ENCODE data around the gene ZYG11A. TPM values are rescaled to one million over a fixed set of nuclear protein-coding genes. Genes with fewer than 3 reads are reported as not detected.
"Not testable (repeated sequence)": the region's sequence is repeated elsewhere in the genome, so short reads cannot be mapped to it uniquely, and the experiment has no call there.

The ZYG11A gene
- total RNA-seq, 2 experiments from 2014 or later, result 0.13 to 0.16 TPM

GRCh38 chr1:52845119-52845518, 2.6 kb downstream of the ZYG11A start:
- ATAC-seq; H3K4me1 Mint-ChIP-seq (ENCODE audit: low read depth); H3K9me3 Mint-ChIP-seq (ENCODE audit: insufficient read depth); POLR2A ChIA-PET; CTCF ChIA-PET; H3K4me3 Mint-ChIP-seq; H3K27ac Mint-ChIP-seq; H3K36me3 Mint-ChIP-seq (ENCODE audit: low read depth); DNase-seq: not testable (repeated sequence)
- peaks cover 21% of the 10 kb centered on the region for H3K27me3 Mint-ChIP-seq (ENCODE audit: low read depth)

- peaks cover 15% of the 10 kb centered on the region for H3K27me3 Mint-ChIP-seq (ENCODE audit: low read depth)
Observed at GRCh38 chr1:52848423-52848822, 5.9 kb downstream of the ZYG11A start.

GRCh38 chr1:52850951-52851350, 8.4 kb downstream of the ZYG11A start:
- DNase-seq (no peak), ATAC-seq (no peak)
- no peak overlapping the region for H3K4me3 Mint-ChIP-seq
- CTCF ChIA-PET, result interaction anchor here (0.6 kb wide), 1 partner anchor 87 kb away, joined by 4 read pairs; no protein-coding TSS in a partner anchor
- no peaks in the 10 kb centered on the region for H3K36me3 Mint-ChIP-seq (ENCODE audit: low read depth)
- H3K27ac Mint-ChIP-seq, result no peak overlapping the region
- H3K9me3 Mint-ChIP-seq (ENCODE audit: insufficient read depth), result no peaks in the 10 kb centered on the region
- no peaks in the 10 kb centered on the region for H3K4me1 Mint-ChIP-seq (ENCODE audit: low read depth)
- H3K27me3 Mint-ChIP-seq (ENCODE audit: low read depth), result peaks cover 5% of the 10 kb centered on the region
- POLR2A ChIA-PET, result no interaction called here

More at GRCh38 chr1:52848423-52848822, 5.9 kb downstream of the ZYG11A start:
- no peaks in the 10 kb centered on the region for H3K9me3 Mint-ChIP-seq (ENCODE audit: insufficient read depth)
- H3K27ac Mint-ChIP-seq, result no peak overlapping the region
- DNase-seq, result no peak
- no peak overlapping the region for H3K4me3 Mint-ChIP-seq
- ChIA-PET POLR2A (no interaction called here), CTCF (no interaction called here)
- no peaks in the 10 kb centered on the region for H3K4me1 Mint-ChIP-seq (ENCODE audit: low read depth)
- no peak for ATAC-seq
- no peaks in the 10 kb centered on the region for H3K36me3 Mint-ChIP-seq (ENCODE audit: low read depth)

- H3K27me3 Mint-ChIP-seq (ENCODE audit: low read depth), result peaks cover 10% of the 10 kb centered on the region
- no peaks in the 10 kb centered on the region for H3K4me1 Mint-ChIP-seq (ENCODE audit: low read depth)
- H3K4me3 Mint-ChIP-seq, result no peak overlapping the region
- H3K27ac Mint-ChIP-seq, result no peak overlapping the region
- ATAC-seq (no peak), DNase-seq (no peak)
- H3K9me3 Mint-ChIP-seq (ENCODE audit: insufficient read depth), result no peaks in the 10 kb centered on the region
- ChIA-PET POLR2A (no interaction called here), CTCF (no interaction called here)
- no peaks in the 10 kb centered on the region for H3K36me3 Mint-ChIP-seq (ENCODE audit: low read depth)
Observed at GRCh38 chr1:52852854-52853253, 10.3 kb downstream of the ZYG11A start.

GRCh38 chr1:52855584-52855983, 13.0 kb downstream of the ZYG11A start:
- no peaks in the 10 kb centered on the region for H3K36me3 Mint-ChIP-seq (ENCODE audit: low read depth)
- no peaks in the 10 kb centered on the region for H3K4me1 Mint-ChIP-seq (ENCODE audit: low read depth)
- DNase-seq (no peak), ATAC-seq (no peak)
- H3K27ac Mint-ChIP-seq, result no peak overlapping the region
- ChIA-PET CTCF (no interaction called here), POLR2A (no interaction called here)
- H3K9me3 Mint-ChIP-seq (ENCODE audit: insufficient read depth), result no peaks in the 10 kb centered on the region
- no peak overlapping the region for H3K4me3 Mint-ChIP-seq
- peaks cover 10% of the 10 kb centered on the region for H3K27me3 Mint-ChIP-seq (ENCODE audit: low read depth)

GRCh38 chr1:52856026-52856425, 13.5 kb downstream of the ZYG11A start:
- CTCF ChIA-PET, result no interaction called here
- DNase-seq, result no peak
- no peaks in the 10 kb centered on the region for H3K9me3 Mint-ChIP-seq (ENCODE audit: insufficient read depth)
- no peak overlapping the region for H3K4me3 Mint-ChIP-seq
- H3K36me3 Mint-ChIP-seq (ENCODE audit: low read depth), result no peaks in the 10 kb centered on the region
- no peak overlapping the region for H3K27ac Mint-ChIP-seq
- H3K4me1 Mint-ChIP-seq (ENCODE audit: low read depth), result no peaks in the 10 kb centered on the region
- peaks cover 10% of the 10 kb centered on the region for H3K27me3 Mint-ChIP-seq (ENCODE audit: low read depth)
- ATAC-seq, result no peak
- POLR2A ChIA-PET, result no interaction called here

- CTCF ChIA-PET, result no interaction called here
- peaks cover 10% of the 10 kb centered on the region for H3K27me3 Mint-ChIP-seq (ENCODE audit: low read depth)
- no peaks in the 10 kb centered on the region for H3K4me1 Mint-ChIP-seq (ENCODE audit: low read depth)
- no peak overlapping the region for H3K27ac Mint-ChIP-seq
- H3K4me3 Mint-ChIP-seq, result no peak overlapping the region
- no peaks in the 10 kb centered on the region for H3K9me3 Mint-ChIP-seq (ENCODE audit: insufficient read depth)
- H3K36me3 Mint-ChIP-seq (ENCODE audit: low read depth), result no peaks in the 10 kb centered on the region
- DNase-seq (no peak), ATAC-seq (no peak)
- POLR2A ChIA-PET, result interaction anchor here (0.6 kb wide), 1 partner anchor 10 kb away, joined by 4 read pairs; no protein-coding TSS in a partner anchor
Observed at GRCh38 chr1:52857443-52857842, 14.9 kb downstream of the ZYG11A start.

GRCh38 chr1:52862666-52863458, 20.3 kb downstream of the ZYG11A start:
- no peaks in the 10 kb centered on the region for H3K9me3 Mint-ChIP-seq (ENCODE audit: insufficient read depth)
- CTCF ChIA-PET, result interaction anchor here (0.6 to 1.0 kb wide), 2 partner anchors 20 to 59 kb away, joined by 3 read pairs; partner anchors contain the start of genes ECHDC2 and ZYG11A
- POLR2A ChIA-PET, result no interaction called here
- H3K4me3 Mint-ChIP-seq, result no peak overlapping the region
- no peak overlapping the region for H3K27ac Mint-ChIP-seq
- peaks cover 9% of the 10 kb centered on the region for H3K27me3 Mint-ChIP-seq (ENCODE audit: low read depth)
- DNase-seq (no peak), ATAC-seq (no peak)
- H3K36me3 Mint-ChIP-seq (ENCODE audit: low read depth), result no peaks in the 10 kb centered on the region
- H3K4me1 Mint-ChIP-seq (ENCODE audit: low read depth), result no peaks in the 10 kb centered on the region

- Mint-ChIP-seq H3K36me3 (ENCODE audit: low read depth) (no peaks in the 10 kb centered on the region), H3K27ac (no peak overlapping the region), H3K9me3 (ENCODE audit: insufficient read depth) (no peaks in the 10 kb centered on the region), H3K4me3 (no peak overlapping the region), H3K4me1 (ENCODE audit: low read depth) (no peaks in the 10 kb centered on the region), H3K27me3 (ENCODE audit: low read depth) (peaks cover 9% of the 10 kb centered on the region)
- CTCF ChIA-PET, result no interaction called here
- ATAC-seq (no peak), DNase-seq (no peak)
- POLR2A ChIA-PET, result interaction anchor here (0.6 kb wide), 1 partner anchor 141 kb away, joined by 3 read pairs; the partner anchor contains the start of gene ZYG11B
Observed at GRCh38 chr1:52867087-52867863, 24.7 kb downstream of the ZYG11A start.

- H3K4me3 Mint-ChIP-seq; CTCF ChIA-PET; H3K27me3 Mint-ChIP-seq (ENCODE audit: low read depth); DNase-seq; H3K27ac Mint-ChIP-seq; H3K4me1 Mint-ChIP-seq (ENCODE audit: low read depth); ATAC-seq; POLR2A ChIA-PET; H3K9me3 Mint-ChIP-seq (ENCODE audit: insufficient read depth); H3K36me3 Mint-ChIP-seq (ENCODE audit: low read depth): not testable (repeated sequence)
Observed at GRCh38 chr1:52869727-52870126, 27.2 kb downstream of the ZYG11A start.

GRCh38 chr1:52876843-52877242, 34.3 kb downstream of the ZYG11A start:
- Mint-ChIP-seq H3K4me1 (ENCODE audit: low read depth) (no peaks in the 10 kb centered on the region), H3K27ac (no peak overlapping the region), H3K36me3 (ENCODE audit: low read depth) (no peaks in the 10 kb centered on the region), H3K9me3 (ENCODE audit: insufficient read depth) (no peaks in the 10 kb centered on the region), H3K4me3 (no peak overlapping the region), H3K27me3 (ENCODE audit: low read depth) (no peaks in the 10 kb centered on the region)
- ATAC-seq (no peak), DNase-seq (no peak)
- CTCF ChIA-PET, result no interaction called here
- POLR2A ChIA-PET, result no interaction called here

GRCh38 chr1:52877554-52877953, 35.0 kb downstream of the ZYG11A start:
- no peak for ATAC-seq
- no peak overlapping the region for H3K27ac Mint-ChIP-seq

More at GRCh38 chr1:52877554-52877953, 35.0 kb downstream of the ZYG11A start:
- CTCF ChIA-PET, result no interaction called here
- Mint-ChIP-seq H3K4me1 (ENCODE audit: low read depth) (no peaks in the 10 kb centered on the region), H3K4me3 (no peak overlapping the region), H3K27me3 (ENCODE audit: low read depth) (no peaks in the 10 kb centered on the region), H3K36me3 (ENCODE audit: low read depth) (no peaks in the 10 kb centered on the region), H3K9me3 (ENCODE audit: insufficient read depth) (no peaks in the 10 kb centered on the region)
- no peak for DNase-seq
- POLR2A ChIA-PET, result no interaction called here

All from activated CD8-positive, alpha-beta T cell treated with anti-CD3 and anti-CD28 coated beads, Interleukin-2, amount 10 ng/mL, durations not matched to agents 7 days and 5 days (primary cell).